Karpas-422 (cell line): ENCODE results near the gene ATP6V0E1. TPM values are rescaled to one million over a fixed set of nuclear protein-coding genes. Genes with fewer than 3 reads are reported as not detected.

ENCODE experiments used
- DNase-seq: peaks from one replicate; pipeline ENCODE4 v3.0.0-alpha.2; 2015
- H2AFZ ChIP-seq: fragments of 200-600 bp; sonication (generic); 2 replicates; pipeline ENCODE4 v1.6.1; 2014; ENCODE audit warnings: antibody characterized with exemption, low read length, mixed read lengths
- H3K27ac ChIP-seq: fragments of 200-600 bp; sonication (generic); 2 replicates; pipeline ENCODE4 v1.5.1; 2014; ENCODE audit warnings: mild to moderate bottlenecking, low read length, moderate library complexity
- H3K27me3 ChIP-seq: fragments of 200-600 bp; sonication (generic); 2 replicates; pipeline ENCODE4 v1.6.1; 2014; ENCODE audit warnings: low read length, mixed read lengths
- H3K36me3 ChIP-seq: fragments of 200-600 bp; sonication (generic); 2 replicates; pipeline ENCODE4 v1.6.1; 2014; ENCODE audit warnings: low read length, mixed read lengths; ENCODE audit not compliant: insufficient read depth
- H3K4me1 ChIP-seq: fragments of 200-600 bp; sonication (generic); 2 replicates; pipeline ENCODE4 v1.6.1; 2014; ENCODE audit warnings: mild to moderate bottlenecking, low read length, mixed read lengths
- H3K4me2 ChIP-seq: fragments of 200-600 bp; sonication (generic); 2 replicates; pipeline ENCODE4 v1.6.1; 2014; ENCODE audit warnings: low read length, low read depth, mild to moderate bottlenecking; ENCODE audit not compliant: poor library complexity, severe bottlenecking
- H3K4me3 ChIP-seq: fragments of 200-600 bp; sonication (generic); 2 replicates; pipeline ENCODE4 v1.5.1; 2014; ENCODE audit warnings: mild to moderate bottlenecking, antibody characterized with exemption, low read length, mixed read lengths
- H3K79me2 ChIP-seq: fragments of 200-600 bp; sonication (generic); 2 replicates; pipeline ENCODE4 v1.6.1; 2014; ENCODE audit warnings: mild to moderate bottlenecking, low read length, mixed read lengths
- H3K9ac ChIP-seq: fragments of 200-600 bp; sonication (generic); 2 replicates; pipeline ENCODE4 v1.6.0; 2014; ENCODE audit warnings: low read length
- H3K9me2 ChIP-seq: fragments of 200-600 bp; sonication (generic), shearing (Covaris generic); replicated peaks from 2 replicates; pipeline ENCODE4 v1.6.0; 2014; ENCODE audit warnings: mild to moderate bottlenecking, low read length, moderate library complexity; ENCODE audit not compliant: insufficient read depth
- H3K9me3 ChIP-seq: fragments of 300-700, 200-600 bp; sonication (generic); 2 replicates; pipeline ENCODE4 v1.6.1; 2014; ENCODE audit warnings: low read length, mixed read lengths
- H4K20me1 ChIP-seq: fragments of 200-600 bp; sonication (generic); 2 replicates; pipeline ENCODE4 v1.6.1; 2014; ENCODE audit warnings: mild to moderate bottlenecking, antibody characterized with exemption, low read length, low read depth; ENCODE audit not compliant: insufficient read depth
- total RNA-seq: library from RNA; depleted of rRNA; stranded (reverse); fragments of >200 nt; shearing (Covaris generic); gene quantifications from 2 replicates; pipeline ENCODE4 v1.2.3, GENCODE V29; 2014; ENCODE audit warnings: low replicate concordance

ATP6V0E1 gene
- total RNA-seq, 1 experiment from 2014 or later: 134 TPM

DNA sequence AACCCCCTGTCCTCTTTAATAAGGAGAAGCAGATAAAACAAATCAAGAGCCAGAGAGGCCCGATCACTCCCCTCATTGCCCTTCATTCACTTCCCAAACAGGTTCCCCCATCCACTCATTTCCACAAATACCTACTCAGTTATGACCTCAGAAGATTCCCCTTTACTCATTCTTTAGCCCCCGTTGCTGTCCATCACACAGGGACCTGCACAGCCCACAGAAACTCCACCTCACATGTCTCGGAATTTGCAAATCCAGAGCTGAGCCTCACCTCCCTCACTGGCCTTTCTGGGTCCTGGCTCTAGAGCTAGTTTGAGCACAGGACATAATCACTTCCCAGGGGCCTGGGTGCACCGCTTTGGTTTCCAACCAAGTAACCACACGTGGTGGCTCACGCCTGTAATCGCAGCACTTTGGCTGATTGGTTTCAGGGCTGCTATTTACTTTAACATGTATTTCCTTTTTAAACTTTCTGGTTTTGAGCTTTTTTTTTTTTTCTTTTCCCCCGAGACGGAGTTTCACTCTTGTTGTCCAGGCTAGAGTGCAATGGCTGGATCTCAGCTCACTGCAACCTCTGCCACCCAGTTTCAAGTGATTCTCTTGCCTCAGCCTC, 17.8 kb downstream of the ATP6V0E1 start:
- Histone ChIP-seq H3K9ac (no peak overlapping the region), H3K9me2 (no peaks in the 10 kb centered on the region), H3K27me3 (no peaks in the 10 kb centered on the region), H3K4me2 (no peak overlapping the region), H2AFZ (no peak overlapping the region), H3K27ac (no peak overlapping the region), H3K4me1 (peaks cover 27% of the 10 kb centered on the region), H3K36me3 (no peaks in the 10 kb centered on the region; the same call in 1 of the 2 replicates), H3K79me2 (peaks cover 96% of the 10 kb centered on the region), H3K9me3 (no peaks in the 10 kb centered on the region), H4K20me1 (peaks cover 17% of the 10 kb centered on the region), H3K4me3 (no peak overlapping the region)
- no peak for DNase-seq

DNA sequence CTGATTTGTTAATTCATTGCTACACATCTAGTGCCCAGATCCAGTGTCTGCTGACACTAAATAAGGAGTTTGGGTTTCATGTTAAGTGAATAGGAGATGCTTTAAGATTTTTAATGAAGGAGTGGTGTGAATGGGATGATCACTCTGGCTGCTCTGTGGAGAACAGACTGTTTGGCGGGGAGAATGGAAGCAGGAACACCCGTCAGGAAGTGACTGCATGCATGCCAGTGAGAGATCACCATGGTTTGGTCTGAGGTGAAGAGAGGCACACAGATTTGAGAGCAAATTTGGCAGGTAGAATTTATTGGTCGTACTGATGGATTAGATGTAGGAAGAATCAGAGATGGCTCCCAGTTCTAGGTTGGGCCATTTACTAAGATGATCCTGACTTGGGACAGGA, 19.8 kb downstream of the ATP6V0E1 start:
- no peak overlapping the region for H3K4me3 ChIP-seq
- no peaks in the 10 kb centered on the region for H3K9me3 ChIP-seq
- H3K4me2 ChIP-seq: peak overlapping the region; percentile 39
- no peaks in the 10 kb centered on the region; the same call in 1 of the 2 replicates for H3K36me3 ChIP-seq
- peak overlapping the region; percentile 38 for H3K9ac ChIP-seq
- peak overlapping the region; percentile 9; the same call in 1 of the 2 replicates for H3K27ac ChIP-seq
- no peak for DNase-seq
- H4K20me1 ChIP-seq: peaks cover 25% of the 10 kb centered on the region
- H2AFZ ChIP-seq: no peak overlapping the region
- H3K4me1 ChIP-seq: peaks cover 27% of the 10 kb centered on the region
- H3K27me3 ChIP-seq: no peaks in the 10 kb centered on the region
- H3K79me2 ChIP-seq: peaks cover 100% of the 10 kb centered on the region
- H3K9me2 ChIP-seq: no peaks in the 10 kb centered on the region

DNA sequence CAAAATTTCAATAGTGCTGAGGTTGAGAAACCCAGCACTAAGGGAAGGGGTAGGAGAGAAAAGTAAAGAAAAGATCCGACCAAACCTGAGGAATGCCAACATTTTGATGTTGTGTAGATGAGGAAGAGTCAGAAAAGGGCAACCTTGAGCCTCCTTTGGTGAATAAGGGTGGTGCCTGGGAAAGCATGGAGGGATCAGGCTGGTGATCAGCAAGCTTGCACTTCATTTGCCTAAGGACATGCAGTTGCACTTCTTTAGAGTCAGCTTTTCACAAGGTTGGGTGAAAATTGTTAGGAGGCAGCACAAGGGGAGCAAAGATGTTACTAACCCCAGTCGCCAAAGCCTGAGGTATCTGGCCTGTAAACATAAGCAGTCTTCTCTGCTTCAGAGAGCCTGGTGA, 20.4 kb downstream of the ATP6V0E1 start:
- peak overlapping the region; percentile 9; the same call in 1 of the 2 replicates for H3K27ac ChIP-seq
- H3K4me1 ChIP-seq: peaks cover 27% of the 10 kb centered on the region
- peak overlapping the region; percentile 39 for H3K4me2 ChIP-seq
- H3K9ac ChIP-seq: peak overlapping the region; percentile 38
- no peak for DNase-seq
- H3K36me3 ChIP-seq: no peaks in the 10 kb centered on the region; the same call in 1 of the 2 replicates
- no peaks in the 10 kb centered on the region for H3K9me3 ChIP-seq
- H3K4me3 ChIP-seq: no peak overlapping the region
- H3K9me2 ChIP-seq: no peaks in the 10 kb centered on the region
- H3K27me3 ChIP-seq: no peaks in the 10 kb centered on the region
- peaks cover 25% of the 10 kb centered on the region for H4K20me1 ChIP-seq
- peaks cover 97% of the 10 kb centered on the region for H3K79me2 ChIP-seq
- no peak overlapping the region for H2AFZ ChIP-seq

DNA sequence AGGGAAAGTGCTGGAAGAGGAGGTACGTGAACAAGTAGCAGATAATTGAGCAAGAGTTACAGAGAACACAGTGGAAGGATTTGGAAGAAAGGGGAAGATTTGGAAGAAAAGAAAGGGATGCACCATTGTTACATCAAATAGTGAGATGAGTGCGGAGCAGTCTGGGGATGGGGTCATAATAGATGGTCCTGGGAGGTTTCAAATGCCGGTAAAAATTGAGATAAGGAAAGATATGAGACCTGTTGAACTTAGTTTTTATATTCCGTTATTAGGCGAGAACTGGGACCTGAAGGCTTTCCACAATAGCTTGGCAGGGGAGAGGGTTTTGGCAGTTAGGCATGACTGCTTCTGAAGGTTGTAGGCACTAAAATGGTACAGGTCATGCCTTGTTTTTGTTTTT, 20.9 kb downstream of the ATP6V0E1 start:
- no peak overlapping the region for H2AFZ ChIP-seq
- no peaks in the 10 kb centered on the region for H3K9me3 ChIP-seq
- no peaks in the 10 kb centered on the region for H3K27me3 ChIP-seq
- no peaks in the 10 kb centered on the region for H3K9me2 ChIP-seq
- no peaks in the 10 kb centered on the region; the same call in 1 of the 2 replicates for H3K36me3 ChIP-seq
- H3K4me3 ChIP-seq: no peak overlapping the region
- peaks cover 27% of the 10 kb centered on the region for H3K4me1 ChIP-seq
- no peak for DNase-seq
- H3K79me2 ChIP-seq: peaks cover 97% of the 10 kb centered on the region
- peak overlapping the region; percentile 39 for H3K4me2 ChIP-seq
- peaks cover 25% of the 10 kb centered on the region for H4K20me1 ChIP-seq
- H3K27ac ChIP-seq: 0 out of 2 replicates have a peak overlapping the region, but pooled peaks have one; percentile 9
- H3K9ac ChIP-seq: no peak overlapping the region; the same call in 1 of the 2 replicates

DNA sequence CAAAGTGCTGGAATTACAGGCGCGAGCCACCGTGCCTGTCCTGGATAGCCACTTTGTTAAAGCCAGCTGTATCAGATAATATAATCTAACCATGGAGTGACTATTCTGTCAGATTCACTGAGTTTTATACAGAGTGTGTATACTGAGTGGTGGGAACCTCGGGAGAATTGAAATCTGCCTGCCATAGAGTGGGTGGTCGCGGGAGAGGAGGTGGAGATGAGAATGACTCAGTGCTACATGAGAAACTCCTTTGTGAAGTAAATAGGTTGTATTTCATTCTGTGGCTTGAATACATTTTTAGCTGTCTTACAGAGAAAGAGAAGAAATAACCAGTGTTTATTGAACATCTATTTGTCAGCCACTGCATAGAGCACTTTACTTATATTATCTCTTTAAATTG, 26.4 kb downstream of the ATP6V0E1 start:
- H3K4me2 ChIP-seq: no peak overlapping the region
- H3K9ac ChIP-seq: no peak overlapping the region
- peaks cover 16% of the 10 kb centered on the region for H4K20me1 ChIP-seq
- DNase-seq: no peak
- no peak overlapping the region for H3K4me3 ChIP-seq
- H3K4me1 ChIP-seq: no peaks in the 10 kb centered on the region
- no peaks in the 10 kb centered on the region for H3K27me3 ChIP-seq
- peaks cover 94% of the 10 kb centered on the region for H3K79me2 ChIP-seq
- no peak overlapping the region for H2AFZ ChIP-seq
- H3K36me3 ChIP-seq: peaks cover 4% of the 10 kb centered on the region; the same call in 1 of the 2 replicates
- no peaks in the 10 kb centered on the region for H3K9me2 ChIP-seq
- H3K9me3 ChIP-seq: no peaks in the 10 kb centered on the region
- H3K27ac ChIP-seq: no peak overlapping the region

DNA sequence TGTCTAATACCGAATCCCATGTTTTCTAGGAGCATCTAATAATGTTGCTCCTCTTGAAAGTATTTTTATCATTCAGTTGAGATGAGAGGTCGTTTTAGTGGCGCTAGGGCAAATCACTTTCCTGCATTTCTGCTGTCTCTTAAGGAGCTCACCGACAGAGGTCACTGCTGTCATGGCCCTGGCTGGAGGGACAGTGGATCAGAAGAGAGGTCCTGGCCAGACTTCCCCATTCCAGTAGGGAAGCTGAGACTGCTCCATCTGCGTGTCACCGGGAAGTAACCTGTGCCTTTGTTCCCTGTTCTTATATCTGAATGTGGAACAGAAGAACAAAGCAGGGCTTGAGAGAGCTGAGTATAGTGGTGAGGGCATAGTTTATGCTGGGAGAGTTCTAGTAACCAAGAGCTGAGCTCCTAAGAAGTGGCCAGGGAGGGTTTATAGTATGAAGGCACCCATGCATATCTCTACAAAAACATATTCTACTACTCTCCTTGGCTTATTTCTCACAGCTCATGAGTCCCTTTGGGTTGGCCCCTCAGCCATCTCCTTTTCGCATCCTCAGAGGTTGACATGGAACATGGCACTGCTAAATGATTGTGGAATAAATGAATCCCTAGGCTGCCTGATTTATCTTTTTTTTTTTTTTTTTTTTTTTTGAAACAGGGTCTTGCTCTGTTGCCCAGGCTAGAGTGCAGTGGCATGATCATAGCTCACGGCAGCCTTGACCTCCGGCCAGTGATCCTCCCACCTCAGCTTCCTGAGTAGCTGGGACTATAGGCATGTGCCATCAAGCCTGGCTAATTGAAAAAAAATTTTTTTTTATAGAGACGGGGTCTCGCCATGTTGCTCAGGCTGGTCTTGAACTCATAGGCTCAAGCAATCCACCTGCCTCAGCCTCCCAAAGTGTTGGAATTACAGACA, 27.2 kb downstream of the ATP6V0E1 start:
- Histone ChIP-seq H3K27me3 (no peaks in the 10 kb centered on the region), H3K79me2 (peaks cover 94% of the 10 kb centered on the region), H3K4me2 (no peak overlapping the region), H2AFZ (no peak overlapping the region), H3K4me1 (no peaks in the 10 kb centered on the region), H3K9ac (no peak overlapping the region), H3K27ac (no peak overlapping the region), H3K4me3 (no peak overlapping the region), H3K9me2 (no peaks in the 10 kb centered on the region), H4K20me1 (peaks cover 20% of the 10 kb centered on the region), H3K9me3 (no peaks in the 10 kb centered on the region), H3K36me3 (peaks cover 4% of the 10 kb centered on the region; the same call in 1 of the 2 replicates)
- DNase-seq: no peak

DNA sequence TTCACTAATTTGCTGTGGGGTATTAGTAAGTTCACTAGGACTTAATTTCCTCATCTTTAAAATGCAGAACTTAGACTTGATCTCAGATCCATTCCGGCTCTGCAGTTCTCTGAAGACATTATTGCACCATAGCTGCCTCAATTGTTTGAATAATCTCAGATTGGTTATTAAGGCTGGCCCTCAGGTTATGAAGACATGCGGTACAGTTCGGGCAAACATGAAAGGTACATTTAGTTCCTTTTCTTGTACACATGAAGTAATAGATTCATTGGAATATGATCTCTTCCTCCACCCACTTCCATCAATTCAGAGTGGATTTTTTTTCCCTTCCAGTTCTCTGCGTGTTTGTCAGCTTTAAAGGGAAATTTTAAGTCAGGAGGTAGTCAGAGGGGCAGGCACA, 28.0 kb downstream of the ATP6V0E1 start:
- no peaks in the 10 kb centered on the region for H3K9me3 ChIP-seq
- H3K9me2 ChIP-seq: no peaks in the 10 kb centered on the region
- no peak overlapping the region for H3K4me2 ChIP-seq
- H3K9ac ChIP-seq: no peak overlapping the region
- H4K20me1 ChIP-seq: peaks cover 25% of the 10 kb centered on the region
- no peak overlapping the region for H2AFZ ChIP-seq
- H3K79me2 ChIP-seq: peaks cover 94% of the 10 kb centered on the region
- no peak overlapping the region for H3K4me3 ChIP-seq
- no peak overlapping the region for H3K27ac ChIP-seq
- no peaks in the 10 kb centered on the region for H3K27me3 ChIP-seq
- H3K4me1 ChIP-seq: no peaks in the 10 kb centered on the region
- DNase-seq: no peak
- peaks cover 4% of the 10 kb centered on the region; the same call in 1 of the 2 replicates for H3K36me3 ChIP-seq

DNA sequence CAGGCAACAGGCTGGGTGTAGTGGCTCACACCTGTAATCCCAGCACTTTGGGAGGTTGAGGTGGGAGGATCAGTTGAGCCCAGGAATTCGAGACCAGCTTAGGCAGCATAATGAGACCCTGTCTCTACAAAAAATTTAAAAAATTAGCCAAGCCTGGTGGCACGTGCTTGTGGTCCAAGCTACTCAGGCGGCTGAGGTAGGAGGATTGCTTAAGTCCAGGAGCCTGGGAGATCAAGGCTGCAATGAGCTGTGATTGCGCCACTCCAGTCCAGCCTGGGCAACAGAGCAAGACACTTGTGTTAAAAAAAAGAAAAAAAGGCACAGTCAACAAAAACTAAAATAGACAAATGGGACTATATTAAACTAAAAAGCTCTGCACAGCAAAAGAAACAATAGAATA, 29.3 kb downstream of the ATP6V0E1 start:
- Histone ChIP-seq H3K79me2 (peaks cover 90% of the 10 kb centered on the region), H3K9me2 (no peaks in the 10 kb centered on the region), H3K9me3 (no peaks in the 10 kb centered on the region), H3K27me3 (no peaks in the 10 kb centered on the region), H3K9ac (no peak overlapping the region), H3K4me1 (no peaks in the 10 kb centered on the region), H2AFZ (no peak overlapping the region), H3K4me2 (no peak overlapping the region), H3K36me3 (peaks cover 4% of the 10 kb centered on the region; the same call in 1 of the 2 replicates), H4K20me1 (peaks cover 19% of the 10 kb centered on the region), H3K27ac (no peak overlapping the region), H3K4me3 (no peak overlapping the region)
- DNase-seq: no peak
